Astrocyte (in vitro differentiated cells and primary cell): ENCODE data around the gene LCLAT1. TPM values are rescaled to one million over a fixed set of nuclear protein-coding genes. Genes with fewer than 3 reads are reported as not detected.

ENCODE experiments used
- DNase-seq: peaks from one replicate; pipeline ENCODE4 v3.0.0-alpha.2; 2010; ENCODE audit warnings: low read depth
- FAIRE-seq: peaks from 2 replicates; lab custom pipeline; 2011; peaks lifted over from hg19 to GRCh38; lab: Jason Lieb, UNC
- H2AFZ ChIP-seq: 2 replicates; pipeline ENCODE4 v1.6.0; 2012; ENCODE audit warnings: low read depth, low read length, inconsistent platforms
- H3K27ac ChIP-seq: 2 replicates; pipeline ENCODE4 v1.5.1; 2011; ENCODE audit warnings: low read depth, low read length, inconsistent platforms
- H3K27me3 ChIP-seq: 2 replicates; pipeline ENCODE4 v1.6.0; 2011; ENCODE audit warnings: low read length, inconsistent platforms; ENCODE audit not compliant: insufficient read depth
- H3K36me3 ChIP-seq: 2 replicates; pipeline ENCODE4 v1.5.1; 2011; ENCODE audit warnings: low read length, inconsistent platforms; ENCODE audit not compliant: insufficient read depth
- H3K4me1 ChIP-seq: 2 replicates; pipeline ENCODE4 v1.5.1; 2011; ENCODE audit warnings: low read length, inconsistent platforms; ENCODE audit not compliant: insufficient read depth
- H3K4me2 ChIP-seq: 2 replicates; pipeline ENCODE4 v1.6.0; 2012; ENCODE audit warnings: low read length, inconsistent platforms
- H3K4me3 ChIP-seq: 2 replicates; pipeline ENCODE4 v1.5.1; 2011; ENCODE audit warnings: low read depth, mild to moderate bottlenecking, low read length, inconsistent platforms; ENCODE audit not compliant: insufficient read depth
- H3K79me2 ChIP-seq: 2 replicates; pipeline ENCODE4 v1.6.0; 2012; ENCODE audit warnings: mild to moderate bottlenecking, low read length, inconsistent platforms; ENCODE audit not compliant: insufficient read depth
- H3K9ac ChIP-seq: 2 replicates; pipeline ENCODE4 v1.6.0; 2012; ENCODE audit warnings: mild to moderate bottlenecking, low read length, inconsistent platforms
- H3K9me3 ChIP-seq: 2 replicates; pipeline ENCODE4 v1.5.1; 2012; ENCODE audit warnings: low read depth, mild to moderate bottlenecking, low read length, inconsistent platforms; ENCODE audit not compliant: insufficient read depth
- H4K20me1 ChIP-seq: 2 replicates; pipeline ENCODE4 v1.6.0; 2012; ENCODE audit warnings: low read length, inconsistent platforms; ENCODE audit not compliant: insufficient read depth
- H3K27ac Mint-ChIP-seq: one replicate; pipeline ENCODE4 v1.8.0; 2021; ENCODE audit warnings: mild to moderate bottlenecking, mixed read lengths; ENCODE audit not compliant: unreplicated experiment
- H3K27me3 Mint-ChIP-seq: one replicate; pipeline ENCODE4 v1.8.0; 2021; ENCODE audit warnings: low read depth, mixed read lengths; ENCODE audit not compliant: unreplicated experiment
- H3K36me3 Mint-ChIP-seq: one replicate; pipeline ENCODE4 v1.8.0; 2021; ENCODE audit warnings: low read depth, mixed read lengths; ENCODE audit not compliant: unreplicated experiment
- H3K4me1 Mint-ChIP-seq: one replicate; pipeline ENCODE4 v1.8.0; 2021; ENCODE audit warnings: low read depth, mixed read lengths; ENCODE audit not compliant: unreplicated experiment
- H3K4me3 Mint-ChIP-seq: one replicate; pipeline ENCODE4 v1.8.0; 2021; ENCODE audit warnings: mild to moderate bottlenecking, moderate library complexity, mixed read lengths; ENCODE audit not compliant: unreplicated experiment
- H3K9me3 Mint-ChIP-seq: one replicate; pipeline ENCODE4 v1.8.0; 2021; ENCODE audit warnings: mild to moderate bottlenecking, mixed read lengths; ENCODE audit not compliant: unreplicated experiment
- CTCF ChIP-seq: IDR thresholded peaks from 2 replicates; pipeline ENCODE4 v1.5.1; 2011; ENCODE audit warnings: low read depth, mild to moderate bottlenecking, inconsistent platforms, low read length, moderate library complexity; ENCODE audit not compliant: insufficient read depth
- EZH2 ChIP-seq: IDR thresholded peaks from 2 replicates; pipeline ENCODE4 v1.6.1; 2012; ENCODE audit warnings: mild to moderate bottlenecking, low read length, inconsistent platforms; ENCODE audit not compliant: insufficient read depth
- total RNA-seq: library from RNA; stranded (reverse); gene quantifications from 2 replicates; pipeline ENCODE4 v1.2.1, GENCODE V29; 2021

LCLAT1 gene
- total RNA-seq, 1 donor from 2014 or later: 17.5 TPM

DNA sequence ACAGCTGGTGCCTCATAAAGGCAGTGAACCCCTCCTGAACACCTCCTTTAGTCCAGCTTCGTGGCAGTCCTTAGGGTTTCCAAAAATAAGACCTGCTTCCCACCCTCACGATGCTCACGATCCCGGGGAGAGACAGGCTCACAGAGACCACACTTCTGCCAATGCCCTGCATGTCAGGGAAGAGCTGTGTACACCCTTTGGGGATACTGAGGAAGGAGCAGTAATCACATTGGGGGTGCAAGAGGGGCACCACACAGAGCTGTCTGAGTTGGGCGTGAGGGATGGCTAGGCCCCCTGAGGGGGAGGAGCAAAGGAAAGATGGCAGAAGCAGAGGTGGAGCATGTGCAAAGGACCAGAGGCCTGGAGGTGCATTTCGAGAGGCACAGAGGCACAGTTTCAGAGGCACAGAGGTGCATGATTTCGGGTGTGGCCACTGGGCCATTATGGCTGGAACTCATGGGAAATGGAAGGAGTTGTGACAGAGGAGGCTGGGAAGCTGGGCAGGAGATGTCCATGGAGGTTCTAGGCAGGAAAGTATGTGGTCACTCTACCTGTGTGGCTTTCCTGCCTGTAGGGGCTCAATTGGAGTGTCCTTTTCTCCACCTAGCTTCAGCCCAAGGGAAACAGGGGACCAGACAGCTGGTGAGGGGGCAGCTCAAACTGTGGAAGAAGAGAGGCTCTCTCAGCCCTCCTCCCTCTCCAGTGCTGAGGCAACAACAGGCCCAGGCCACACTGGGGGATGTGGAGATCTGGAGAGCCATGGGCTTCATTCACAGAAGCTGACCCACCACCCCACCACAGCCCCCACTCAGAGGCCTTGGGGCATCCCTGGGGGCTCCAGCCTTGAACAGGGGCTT lies 244.3 kb downstream of the LCLAT1 start:
- TF ChIP-seq CTCF (no peak), EZH2 (no peak)

GRCh38 chr2:30691948-30692828 lies 245.1 kb downstream of the LCLAT1 start:
- H3K36me3 Mint-ChIP-seq: no peaks in the 10 kb centered on the region
- no peaks in the 10 kb centered on the region for H3K79me2 ChIP-seq
- H2AFZ ChIP-seq: no peak overlapping the region
- no peak overlapping the region for H3K4me3 ChIP-seq
- H3K4me1 ChIP-seq: peaks cover 5% of the 10 kb centered on the region
- H3K27ac Mint-ChIP-seq: no peak overlapping the region
- H4K20me1 ChIP-seq: no peaks in the 10 kb centered on the region
- no peak overlapping the region for H3K4me3 Mint-ChIP-seq
- TF ChIP-seq EZH2 (no peak), CTCF (no peak)
- H3K9me3 Mint-ChIP-seq: no peaks in the 10 kb centered on the region
- FAIRE-seq: no peak
- DNase-seq: no peak
- no peaks in the 10 kb centered on the region for H3K9me3 ChIP-seq
- H3K27me3 ChIP-seq: no peaks in the 10 kb centered on the region
- no peak overlapping the region for H3K27ac ChIP-seq
- peaks cover 31% of the 10 kb centered on the region for H3K27me3 Mint-ChIP-seq
- no peaks in the 10 kb centered on the region for H3K36me3 ChIP-seq
- H3K9ac ChIP-seq: no peak overlapping the region
- no peaks in the 10 kb centered on the region for H3K4me1 Mint-ChIP-seq
- no peak overlapping the region for H3K4me2 ChIP-seq

More for the DNA sequence above, 244.3 kb downstream of the LCLAT1 start:
- H3K4me3 Mint-ChIP-seq: no peak overlapping the region
- Histone ChIP-seq H4K20me1 (no peaks in the 10 kb centered on the region), H2AFZ (no peak overlapping the region), H3K4me3 (no peak overlapping the region), H3K9me3 (no peaks in the 10 kb centered on the region), H3K27ac (no peak overlapping the region), H3K9ac (no peak overlapping the region), H3K27me3 (no peaks in the 10 kb centered on the region), H3K4me1 (peaks cover 5% of the 10 kb centered on the region), H3K4me2 (no peak overlapping the region), H3K36me3 (no peaks in the 10 kb centered on the region), H3K79me2 (no peaks in the 10 kb centered on the region)
- FAIRE-seq (no peak), DNase-seq (no peak)
- no peaks in the 10 kb centered on the region for H3K4me1 Mint-ChIP-seq
- peaks cover 35% of the 10 kb centered on the region for H3K27me3 Mint-ChIP-seq
- H3K9me3 Mint-ChIP-seq: no peaks in the 10 kb centered on the region
- no peak overlapping the region for H3K27ac Mint-ChIP-seq
- H3K36me3 Mint-ChIP-seq: no peaks in the 10 kb centered on the region
